H1 (cell line): ENCODE results near the gene COLQ. TPM values are rescaled to one million over a fixed set of nuclear protein-coding genes. Genes with fewer than 3 reads are reported as not detected.

Source experiments
- CTCF ChIA-PET: fragments of 300-600 bp; sonication (Branson Sonifier 250); formaldehyde crosslinking; loops from one replicate; lab custom pipeline; 2021; ENCODE audit not compliant: partially characterized antibody; lab: Charles Lee
- POLR2A ChIA-PET: fragments of 300-600 bp; sonication (Branson Sonifier 250); formaldehyde crosslinking; loops from one replicate; lab custom pipeline; 2021; ENCODE audit warnings: inconsistent platforms; ENCODE audit not compliant: partially characterized antibody; lab: Charles Lee
- DNase-seq, 2 experiments: peaks; one replicate each; pipeline versions ENCODE4 v3.0.0 to v3.0.0-alpha.2; 2010 to 2022; ENCODE audit warnings: low spot score in 2 of 2, low read depth in 1 of 2, mixed read lengths in 1 of 2
- FAIRE-seq: peaks from 2 replicates; lab custom pipeline; 2011; peaks lifted over from hg19 to GRCh38; lab: Jason Lieb, UNC
- H2AFZ ChIP-seq: 2 replicates; pipeline ENCODE4 v1.8.1; 2012; ENCODE audit warnings: low read length, inconsistent platforms
- H2AK5ac ChIP-seq: 2 replicates; pipeline ENCODE4 v1.6.1; 2013; ENCODE audit warnings: low read depth, low read length
- H2BK120ac ChIP-seq: replicated peaks from 2 replicates; pipeline ENCODE3; 2013; ENCODE audit warnings: low read depth, low read length, inconsistent platforms
- H2BK12ac ChIP-seq: 2 replicates; pipeline ENCODE4 v1.6.1; 2013; ENCODE audit warnings: low read depth, low read length
- H2BK15ac ChIP-seq: 2 replicates; pipeline ENCODE4 v1.6.1; 2013; ENCODE audit warnings: low read length
- H2BK20ac ChIP-seq: 2 replicates; pipeline ENCODE4 v1.6.1; 2013; ENCODE audit warnings: low read length
- H2BK5ac ChIP-seq: 2 replicates; pipeline ENCODE4 v1.6.1; 2013; ENCODE audit warnings: low read depth, low read length
- H3K14ac ChIP-seq: 2 replicates; pipeline ENCODE4 v1.6.1; 2013; ENCODE audit warnings: inconsistent platforms; ENCODE audit not compliant: insufficient read length
- H3K18ac ChIP-seq: 2 replicates; pipeline ENCODE4 v1.6.1; 2013; ENCODE audit warnings: low read length; ENCODE audit errors: extremely low read depth
- H3K23ac ChIP-seq: 2 replicates; pipeline ENCODE4 v1.6.1; 2013; ENCODE audit warnings: inconsistent platforms; ENCODE audit not compliant: insufficient read length
- H3K23me2 ChIP-seq: 2 replicates; pipeline ENCODE4 v1.6.1; 2013; ENCODE audit warnings: low read depth, low read length
- H3K27ac ChIP-seq: 2 replicates; pipeline ENCODE4 v1.6.1; 2011; ENCODE audit warnings: low read depth, low read length, inconsistent platforms
- H3K27me3 ChIP-seq, 4 experiments: replicated peaks in 1 of 4; 1 replicate in 1 of 4; 2 replicates in 3 of 4; pipeline versions ENCODE4 v1.6.1 to v1.8.1; 2011 to 2013; ENCODE audit warnings: low read length in 3 of 4, mild to moderate bottlenecking in 3 of 4, inconsistent platforms in 2 of 4, mixed read lengths in 2 of 4, moderate library complexity in 1 of 4; ENCODE audit not compliant: control insufficient read depth in 3 of 4, insufficient read depth in 3 of 4; ENCODE audit errors: extremely low read depth in 1 of 4
- H3K36me3 ChIP-seq, 4 experiments: 2 replicates each; pipeline versions ENCODE4 v1.6.1 to v1.8.1; 2011 to 2013; ENCODE audit warnings: mild to moderate bottlenecking in 4 of 4, low read length in 3 of 4, moderate library complexity in 2 of 4, control low read depth in 1 of 4, inconsistent platforms in 1 of 4; ENCODE audit not compliant: insufficient read depth in 4 of 4, control insufficient read depth in 2 of 4
- H3K4ac ChIP-seq: replicated peaks from 2 replicates; pipeline ENCODE3; 2013; ENCODE audit warnings: low read length, low read depth, mixed read lengths, inconsistent platforms; ENCODE audit not compliant: insufficient read length
- H3K4me1 ChIP-seq, 4 experiments: replicated peaks in 1 of 4; 1 replicate in 1 of 4; 2 replicates in 3 of 4; pipeline versions ENCODE4 v1.6.1 to v1.8.1; 2011 to 2013; ENCODE audit warnings: low read length in 3 of 4, inconsistent platforms in 2 of 4, mixed read lengths in 1 of 4; ENCODE audit not compliant: insufficient read depth in 4 of 4, control insufficient read depth in 3 of 4
- H3K4me2 ChIP-seq, 2 experiments: 2 replicates each; pipeline versions ENCODE4 v1.6.1 to v1.8.1; 2011 to 2013; ENCODE audit warnings: low read depth in 2 of 2, low read length in 2 of 2, control low read depth in 1 of 2, inconsistent platforms in 1 of 2, mild to moderate bottlenecking in 1 of 2; ENCODE audit not compliant: insufficient read depth in 1 of 2
- H3K4me3 ChIP-seq, 4 experiments: fragments of 200-600, 300-600 bp in 1 of 4; sonication (generic), shearing (Covaris generic), sonication (Bioruptor Twin) in 1 of 4; 2 replicates each; pipeline versions ENCODE4 v1.5.1 to v1.8.1; 2011 to 2016; ENCODE audit warnings: low read length in 4 of 4, low read depth in 3 of 4, control low read depth in 2 of 4, inconsistent platforms in 2 of 4, mild to moderate bottlenecking in 2 of 4, mixed read lengths in 1 of 4, moderate library complexity in 1 of 4; ENCODE audit not compliant: insufficient read depth in 2 of 4; ENCODE audit errors: extremely low read depth in 1 of 4
- H3K56ac ChIP-seq: replicated peaks from 2 replicates; pipeline ENCODE3; 2013; ENCODE audit warnings: low read depth, mild to moderate bottlenecking, mixed read lengths, low read length, inconsistent platforms; ENCODE audit not compliant: insufficient read length
- H3K79me1 ChIP-seq: 2 replicates; pipeline ENCODE4 v1.6.1; 2013; ENCODE audit warnings: low read depth, low read length, control low read depth
- H3K79me2 ChIP-seq, 2 experiments: 2 replicates each; pipeline versions ENCODE4 v1.6.1 to v1.8.1; 2012 to 2013; ENCODE audit warnings: low read length in 2 of 2, mild to moderate bottlenecking in 2 of 2, inconsistent platforms in 1 of 2; ENCODE audit not compliant: insufficient read depth in 2 of 2, control insufficient read depth in 1 of 2
- H3K9ac ChIP-seq, 4 experiments: replicated peaks in 1 of 4; 1 replicate in 1 of 4; 2 replicates in 3 of 4; pipeline versions ENCODE4 v1.6.1 to v1.8.1; 2011 to 2013; ENCODE audit warnings: low read depth in 3 of 4, low read length in 3 of 4, control low read depth in 2 of 4, mild to moderate bottlenecking in 2 of 4, moderate library complexity in 2 of 4, inconsistent platforms in 1 of 4; ENCODE audit errors: extremely low read depth in 1 of 4
- H3K9me3 ChIP-seq, 2 experiments: 2 replicates each; pipeline versions ENCODE4 v1.6.1 to v1.8.1; 2012 to 2013; ENCODE audit warnings: mild to moderate bottlenecking in 2 of 2, moderate library complexity in 2 of 2, control low read depth in 1 of 2, inconsistent platforms in 1 of 2, low read depth in 1 of 2, low read length in 1 of 2, mixed read lengths in 1 of 2; ENCODE audit not compliant: insufficient read depth in 2 of 2
- H4K20me1 ChIP-seq, 2 experiments: replicated peaks in 1 of 2; 2 replicates each; pipeline versions ENCODE3 to v1.8.1; 2011 to 2013; ENCODE audit warnings: inconsistent platforms in 2 of 2, low read length in 2 of 2, mild to moderate bottlenecking in 1 of 2; ENCODE audit not compliant: insufficient read depth in 2 of 2, control insufficient read depth in 1 of 2
- H4K5ac ChIP-seq: 2 replicates; pipeline ENCODE4 v1.6.1; 2013; ENCODE audit warnings: low read length, low read depth, mixed read lengths, inconsistent platforms; ENCODE audit not compliant: insufficient read length
- H4K8ac ChIP-seq: 2 replicates; pipeline ENCODE4 v1.8.0; 2013; ENCODE audit warnings: mild to moderate bottlenecking, moderate library complexity, low read length, inconsistent platforms; ENCODE audit not compliant: insufficient read depth; ENCODE audit errors: extremely low read depth
- H4K91ac ChIP-seq: replicated peaks from 2 replicates; pipeline ENCODE3; 2013; ENCODE audit warnings: low read length, mixed read lengths, inconsistent platforms; ENCODE audit not compliant: insufficient read length
- SUZ12 ChIP-seq: fragments of 200-600 bp; sonication (generic); IDR thresholded peaks from 2 replicates; pipeline ENCODE4 v1.6.1; 2012; ENCODE audit warnings: mild to moderate bottlenecking, inconsistent platforms, low read length, moderate library complexity, mixed read lengths
- TCF12 ChIP-seq: IDR thresholded peaks from 2 replicates; pipeline ENCODE4 v1.6.1; 2011; ENCODE audit warnings: low read depth, mild to moderate bottlenecking, low read length
- USF2 ChIP-seq: IDR thresholded peaks from 2 replicates; pipeline ENCODE4 v1.6.1; 2011; ENCODE audit warnings: low read length, improper control_type of control experiment
- WGBS, 2 experiments: shearing (Covaris generic) in 1 of 2; methylation state at CpG; one replicate each; pipeline versions ENCODE4 v1.1.6 to v1.1.7; 2013 to 2015; ENCODE audit warnings: low lambda C conversion rate in 2 of 2, mixed read lengths in 2 of 2, inconsistent platforms in 1 of 2, low coverage in 1 of 2, missing lambda C conversion rate in 1 of 2; ENCODE audit not compliant: insufficient replicate concordance in 2 of 2, insufficient coverage in 1 of 2, insufficient read length in 1 of 2; ENCODE audit errors: extremely low coverage in 1 of 2, missing lambda C conversion rate in 1 of 2; 5-methylcytosine and 5-hydroxymethylcytosine counted together
- polyA plus RNA-seq, 7 experiments: library from polyadenylated mRNA; depleted of rRNA in 3 of 7; stranded (reverse) in 5 of 7; unstranded in 2 of 7; fragments of >200 nt in 5 of 7; fragments of 200-250 nt in 2 of 7; gene quantifications; 1 replicate in 5 of 7; 2 replicates in 1 of 7; 4 replicates in 1 of 7; pipeline versions ENCODE4 v1.2.1 to v1.2.3, GENCODE V29; 2011 to 2013; ENCODE audit warnings: missing spikeins in 2 of 7, mixed read lengths in 2 of 7
- total RNA-seq: library from RNA; stranded (reverse); fragmentation: NEBNext Ultra II Directional; extraction: Animal tissue kit (Norgen Biotek cat#: 25700); gene quantifications from 2 replicates; pipeline ENCODE4 v1.2.1, GENCODE V29; 2021

Gene COLQ
- total and polyA plus RNA-seq, 2 of the 8 experiments (the other 6 are each of a cell fraction or from before 2014, with no cell fraction given): 1.5 to 1.9 TPM

GRCh38 chr3:15453501-15453900 lies 68.0 kb downstream of the COLQ start:
- FAIRE-seq (no peak), DNase-seq (no peak)
- Histone ChIP-seq H2BK5ac (no peak overlapping the region), H3K27me3 (no peaks in the 10 kb centered on the region), H3K4ac (peak overlapping the region; percentile 44), H3K4me1 (no peaks in the 10 kb centered on the region), H4K20me1 (no peaks in the 10 kb centered on the region), H3K4me3 (no peak overlapping the region), H3K18ac (no peak overlapping the region), H2AK5ac (no peak overlapping the region), H4K8ac (no peak overlapping the region; the same call in 1 of the 2 replicates), H3K36me3 (no peaks in the 10 kb centered on the region), H3K79me1 (no peaks in the 10 kb centered on the region), H2BK15ac (no peak overlapping the region), H3K56ac (no peak overlapping the region), H3K23me2 (no peaks in the 10 kb centered on the region), H4K5ac (no peak overlapping the region), H2AFZ (no peak overlapping the region), H3K9me3 (no peaks in the 10 kb centered on the region), H3K9ac (no peak overlapping the region), H3K4me2 (no peak overlapping the region), H4K91ac (no peak overlapping the region), H3K14ac (no peak overlapping the region), H3K23ac (no peak overlapping the region), H2BK20ac (no peak overlapping the region), H2BK120ac (no peak overlapping the region), H3K27ac (no peak overlapping the region), H3K79me2 (no peaks in the 10 kb centered on the region), H2BK12ac (no peak overlapping the region)
- 89% methylated on average over 8 of the region's 8 CpGs; no CpG with 5 or more reads in 1 of the 2 experiments for WGBS, 2 experiments
- POLR2A ChIA-PET: interaction anchor here (1.0 kb wide), 1 partner anchor 19 kb away, joined by 3 read pairs; no protein-coding TSS in a partner anchor
- CTCF ChIA-PET: interaction anchor here (0.6 to 1.6 kb wide), 3 partner anchors 16 to 79 kb away, joined by 3 to 6 read pairs (median 3); no protein-coding TSS in a partner anchor
- no peak for TF ChIP-seq USF2
- TF ChIP-seq SUZ12: no peak
- no peak for TF ChIP-seq TCF12
